GM18951 (cell line): ENCODE measurements around the gene ACOXL.

Source experiments
- POLR2A ChIP-seq: IDR thresholded peaks from 4 replicates; pipeline ENCODE4 v1.6.1; 2011; ENCODE audit warnings: mild to moderate bottlenecking; ENCODE audit not compliant: insufficient read length, insufficient read depth; ENCODE audit errors: extremely low read depth
- in situ Hi-C: fragments of 300-500 bp; cut with MboI; formaldehyde crosslinking; loops from one replicate; pipeline ENCODE4 v1.12.0; 2022; ENCODE audit warnings: low sequenced_read_pairs, mixed read lengths, inconsistent platforms; ENCODE audit not compliant: unreplicated experiment

Gene ACOXL

GRCh38 chr2:111160758-111161157 lies 428.4 kb downstream of the ACOXL start:
- in situ Hi-C loops, result no loop called here
- no peak for TF ChIP-seq POLR2A

GRCh38 chr2:111161971-111162370 lies 429.6 kb downstream of the ACOXL start:
- in situ Hi-C loops, result no loop called here
- no peak for TF ChIP-seq POLR2A

DNA sequence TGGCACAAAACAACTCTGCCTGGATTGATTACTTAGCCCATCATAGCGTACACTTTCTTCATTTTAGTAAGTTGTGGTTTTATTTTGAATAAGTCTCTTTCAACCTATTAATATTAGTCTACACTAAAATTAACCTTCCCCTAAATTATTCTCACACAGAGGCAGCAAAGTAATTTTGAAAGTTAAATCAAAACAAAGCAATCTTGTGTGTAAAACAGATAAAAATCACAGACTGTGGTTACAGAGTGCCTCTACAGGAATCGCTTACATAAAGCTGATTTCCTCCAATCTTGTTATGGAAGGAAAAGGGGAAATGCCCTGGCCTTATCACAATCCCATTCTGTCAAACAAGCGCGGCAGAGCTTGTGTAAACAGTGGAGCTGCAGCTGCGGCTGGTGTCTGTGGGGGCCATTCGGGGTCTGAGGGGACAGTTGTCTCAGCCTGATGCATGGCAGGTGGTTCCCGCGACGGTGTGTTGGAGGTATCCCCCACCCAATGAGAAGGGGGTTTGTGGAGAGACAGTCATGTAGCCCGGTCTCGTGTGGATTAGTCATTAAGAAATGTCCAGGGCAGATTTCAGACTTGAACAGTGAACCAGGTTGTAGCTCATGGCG lies 430.5 kb downstream of the ACOXL start:
- in situ Hi-C loops, result no loop called here
- TF ChIP-seq POLR2A, result no peak

GRCh38 chr2:111164078-111164477 lies 431.7 kb downstream of the ACOXL start:
- in situ Hi-C loops, result no loop called here
- no peak for TF ChIP-seq POLR2A

DNA sequence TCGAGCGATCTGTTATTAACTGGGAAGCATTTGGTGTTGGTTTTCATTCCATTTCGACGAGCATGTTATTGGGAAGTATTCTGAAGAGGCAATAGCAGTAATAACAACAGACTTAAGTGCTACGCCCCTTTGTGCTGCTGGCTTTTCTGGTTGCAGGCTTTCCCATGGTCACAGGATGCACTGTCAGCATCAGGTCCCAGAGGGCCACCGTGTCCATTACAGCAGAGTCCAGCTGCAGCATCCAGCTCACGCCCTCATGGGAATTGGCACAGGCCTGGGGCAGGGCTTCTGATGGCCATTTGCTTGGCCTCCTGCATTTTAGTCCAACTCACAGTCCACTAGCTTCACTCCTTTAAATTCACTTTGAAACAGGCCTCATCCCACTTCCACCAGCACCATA lies 432.7 kb downstream of the ACOXL start:
- TF ChIP-seq POLR2A, result no peak
- in situ Hi-C loops, result no loop called here

DNA sequence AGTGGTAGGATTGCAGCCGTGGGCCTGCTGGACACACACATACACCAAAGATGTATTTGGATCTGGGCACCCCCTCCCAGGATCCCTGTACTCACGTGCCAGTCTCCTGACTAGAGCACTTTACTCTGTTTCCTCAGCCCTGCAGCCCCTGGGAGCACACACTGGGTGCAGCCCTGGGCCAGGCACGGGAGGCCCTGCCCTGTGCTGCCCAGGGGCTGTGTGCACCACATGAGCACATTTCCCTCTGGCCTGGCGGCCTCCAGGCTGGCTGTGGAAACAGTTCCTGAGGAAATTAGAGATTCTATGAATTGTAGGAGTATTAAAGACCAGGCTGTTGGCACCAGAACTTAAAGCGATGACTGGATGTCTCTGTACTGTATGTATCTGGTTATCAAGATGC lies 433.7 kb downstream of the ACOXL start:
- TF ChIP-seq POLR2A, result no peak
- in situ Hi-C loops, result no loop called here

- TF ChIP-seq POLR2A, result no peak
- in situ Hi-C loops, result no loop called here
These were observed 434.9 kb downstream of the ACOXL start for GRCh38 chr2:111167076-111167862.

DNA sequence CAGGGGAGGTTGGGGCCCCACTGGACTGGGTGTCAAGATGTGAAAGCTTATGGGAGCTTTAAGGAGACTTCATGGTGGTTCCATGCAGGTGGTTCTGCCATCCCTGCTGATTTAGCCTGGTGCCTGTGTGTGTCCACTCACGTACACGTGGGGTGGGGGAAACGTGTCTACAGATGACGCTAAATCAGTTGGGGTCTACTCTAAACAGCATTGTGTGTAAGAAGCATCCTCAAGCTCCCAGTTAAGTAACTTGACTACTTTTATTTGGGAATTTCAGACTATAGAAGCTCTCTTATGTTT lies 435.4 kb downstream of the ACOXL start:
- no peak for TF ChIP-seq POLR2A
- in situ Hi-C loops, result no loop called here
